C4-2B (cell line): ENCODE results near the gene KIF26B.

Experiments used
- CTCF ChIP-seq: fragments of 450-650 bp; conservative IDR thresholded peaks from 2 replicates; pipeline ENCODE4 v1.5.1; 2017; ENCODE audit warnings: mild to moderate bottlenecking
- ZFX ChIP-seq: fragments of 450-650 bp; IDR thresholded peaks from 2 replicates; pipeline ENCODE4 v1.6.1; 2017

GRCh38 chr1:245589906-245590305 lies 435.1 kb downstream of the KIF26B start:
- no peak for TF ChIP-seq CTCF
- TF ChIP-seq ZFX: no peak
